NCI-H1436 treated with DMSO at 0.1 percent for 48 hours (cell line): ENCODE results near the gene TBC1D16.
A peak's percentile ranks its signal among the peaks of the same experiment; 100 is the strongest.

Experiments
- DNase-seq: peaks from one replicate; lab custom pipeline; 2025; lab: John Stamatoyannopoulos, UW

The TBC1D16 gene

DNA sequence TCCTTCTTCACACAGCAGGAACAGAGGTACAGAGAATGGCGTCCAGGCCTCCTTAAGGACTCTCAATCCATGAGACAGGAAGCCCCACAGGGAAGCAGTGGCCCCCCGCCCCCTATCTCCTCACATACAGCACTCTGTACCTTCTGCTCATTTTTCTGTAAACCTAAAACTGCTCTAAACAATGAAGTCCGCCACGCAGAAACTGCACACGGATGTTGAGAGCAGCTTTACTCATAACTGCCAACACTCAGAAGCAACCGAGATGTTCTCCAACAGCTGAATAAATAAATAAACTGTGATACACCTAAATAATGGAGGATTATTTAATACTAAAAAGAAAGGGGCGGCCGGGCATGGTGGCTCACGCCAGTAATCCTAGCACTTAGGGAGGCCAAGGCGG lies 9.9 kb downstream of the TBC1D16 start:
- DNase-seq: no peak

GRCh38 chr17:80025140-80025539 lies 10.5 kb downstream of the TBC1D16 start:
- DNase-seq: no peak

- no peak for DNase-seq
Measured at GRCh38 chr17:80024206-80024972, 11.3 kb downstream of the TBC1D16 start.

DNA sequence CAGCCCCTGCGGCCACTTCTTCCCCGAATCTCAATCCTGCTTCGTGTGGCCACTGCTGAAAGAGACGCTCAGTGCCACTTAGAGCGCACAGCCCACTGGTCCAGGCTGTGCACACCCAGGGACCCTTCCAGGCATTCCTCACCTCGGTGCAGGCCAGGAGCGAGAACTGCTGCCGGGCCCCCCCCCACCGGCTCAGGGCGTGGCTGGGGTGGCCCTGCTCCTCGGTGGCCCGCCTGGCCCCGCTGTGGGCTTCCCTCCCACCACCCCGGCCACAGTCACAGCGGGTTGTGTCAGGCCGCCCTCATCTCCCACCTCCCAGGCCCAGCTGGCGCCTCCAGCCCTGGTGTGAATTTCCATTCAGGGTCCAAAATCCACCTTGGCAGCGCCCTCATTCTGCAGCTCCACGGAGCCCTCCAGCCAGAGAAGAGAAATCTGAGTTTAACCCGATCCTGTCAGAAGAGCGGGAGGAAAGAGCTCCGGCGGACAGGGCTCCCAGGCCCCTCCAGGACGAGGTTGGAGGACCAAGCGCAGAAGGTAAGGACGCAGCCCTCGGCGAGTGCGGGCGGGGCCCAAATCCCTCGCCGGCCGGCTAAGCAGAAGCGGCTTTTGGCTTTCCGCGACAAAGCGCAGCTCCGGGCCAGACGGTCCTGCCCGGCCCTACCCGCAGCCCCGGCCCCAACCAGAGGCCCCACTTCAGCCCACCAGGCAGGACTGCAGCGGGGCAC lies 12.0 kb downstream of the TBC1D16 start:
- DNase-seq: no peak

DNA sequence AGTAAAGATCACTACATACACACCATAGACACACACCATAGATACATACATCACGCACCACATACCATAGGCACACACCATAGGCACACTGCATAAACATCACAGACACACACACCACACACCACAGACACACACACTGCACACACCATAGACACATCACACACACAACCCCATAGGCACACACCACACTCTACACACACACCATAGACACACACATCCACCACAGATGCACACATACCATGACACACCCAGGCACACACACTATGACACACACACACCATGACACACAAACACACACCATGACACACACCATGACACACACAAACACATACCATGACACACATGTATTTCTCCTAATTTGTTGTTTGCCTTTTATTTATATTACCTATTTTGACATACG lies 14.1 kb downstream of the TBC1D16 start:
- no peak for DNase-seq

- no peak for DNase-seq
Measured at GRCh38 chr17:80018917-80019651, 16.6 kb downstream of the TBC1D16 start.

DNA sequence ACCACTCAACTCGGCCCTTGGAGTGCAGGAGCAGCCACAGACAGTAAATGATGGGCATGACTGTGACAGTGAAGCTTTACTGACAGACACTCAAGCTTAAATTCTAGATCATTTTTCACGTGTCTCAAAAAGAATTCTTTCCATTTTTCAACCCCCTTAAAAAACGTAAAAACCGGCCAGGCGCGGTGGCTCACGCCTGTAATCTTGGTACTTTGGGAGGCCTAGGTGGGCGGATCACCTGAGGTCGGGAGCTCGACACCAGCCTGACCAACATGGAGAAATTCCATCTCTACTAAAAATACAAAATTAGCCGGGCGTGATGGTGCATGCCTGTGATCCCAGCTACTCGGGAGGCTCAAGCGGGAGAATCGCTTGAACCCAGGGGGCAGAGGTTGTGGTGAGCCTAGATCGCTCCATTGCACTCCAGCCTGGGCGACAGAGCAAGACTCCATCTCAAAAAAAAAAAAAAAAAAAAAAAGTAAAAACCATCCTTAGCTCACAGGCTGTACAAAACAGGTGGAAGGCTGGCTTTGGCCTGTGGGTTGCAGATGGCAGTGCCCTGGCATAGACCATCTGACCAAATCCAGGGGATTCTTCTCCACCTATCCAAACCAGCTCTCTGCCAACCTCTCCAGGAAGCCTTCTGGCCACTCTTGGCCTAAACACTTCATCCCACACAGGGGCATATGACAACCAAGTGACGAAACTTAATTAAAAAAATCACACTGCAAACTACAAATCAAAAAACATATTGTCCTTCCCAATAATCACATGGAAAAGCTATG lies 18.3 kb downstream of the TBC1D16 start:
- DNase-seq: no peak

DNA sequence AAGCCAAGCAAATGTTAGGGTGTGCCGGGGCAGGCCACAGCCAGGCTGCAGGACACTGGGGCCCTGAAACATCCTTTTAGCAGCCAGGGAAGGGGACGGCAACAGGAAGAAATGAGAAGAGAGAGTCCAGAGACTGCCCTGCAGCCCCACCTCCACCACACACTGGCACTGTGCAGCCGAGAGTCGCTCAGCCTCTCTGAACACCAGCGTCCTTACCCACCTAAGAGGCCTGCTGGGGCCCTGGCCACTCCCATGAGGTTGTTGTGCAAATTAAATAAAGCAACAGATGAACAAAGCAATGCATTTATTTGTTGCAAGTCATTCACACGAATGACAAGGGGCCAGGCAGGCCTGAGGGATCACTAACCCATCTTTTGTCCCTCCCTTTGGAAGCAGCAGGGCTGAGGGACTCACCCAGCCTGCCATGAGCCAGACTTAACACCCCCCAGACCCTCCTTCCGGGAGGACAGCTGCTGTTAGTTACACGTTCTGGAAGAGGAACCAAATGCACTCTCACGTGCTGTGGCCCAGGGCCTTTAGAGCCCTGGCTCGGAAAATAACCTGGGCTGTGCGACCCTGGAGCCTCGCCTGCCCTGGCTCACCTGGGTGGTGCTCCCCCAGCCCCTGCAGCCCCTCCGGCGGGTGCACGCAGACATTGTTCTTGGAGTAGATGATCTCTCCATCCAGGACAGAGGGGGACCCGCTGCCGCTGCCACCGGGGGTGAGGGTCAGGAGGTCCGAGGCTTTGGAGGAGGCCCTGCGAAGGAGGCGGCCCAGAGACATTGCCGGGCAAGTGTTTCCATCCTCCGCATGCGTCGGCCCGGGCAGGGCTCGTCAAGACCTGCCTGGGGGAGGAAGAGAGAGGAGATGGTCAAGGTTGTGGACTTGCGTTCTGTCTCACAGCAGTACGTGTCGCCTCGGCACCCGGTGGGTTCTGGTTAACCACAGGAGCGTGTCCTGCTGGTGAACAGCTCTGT lies 22.6 kb downstream of the TBC1D16 start:
- no peak for DNase-seq

DNA sequence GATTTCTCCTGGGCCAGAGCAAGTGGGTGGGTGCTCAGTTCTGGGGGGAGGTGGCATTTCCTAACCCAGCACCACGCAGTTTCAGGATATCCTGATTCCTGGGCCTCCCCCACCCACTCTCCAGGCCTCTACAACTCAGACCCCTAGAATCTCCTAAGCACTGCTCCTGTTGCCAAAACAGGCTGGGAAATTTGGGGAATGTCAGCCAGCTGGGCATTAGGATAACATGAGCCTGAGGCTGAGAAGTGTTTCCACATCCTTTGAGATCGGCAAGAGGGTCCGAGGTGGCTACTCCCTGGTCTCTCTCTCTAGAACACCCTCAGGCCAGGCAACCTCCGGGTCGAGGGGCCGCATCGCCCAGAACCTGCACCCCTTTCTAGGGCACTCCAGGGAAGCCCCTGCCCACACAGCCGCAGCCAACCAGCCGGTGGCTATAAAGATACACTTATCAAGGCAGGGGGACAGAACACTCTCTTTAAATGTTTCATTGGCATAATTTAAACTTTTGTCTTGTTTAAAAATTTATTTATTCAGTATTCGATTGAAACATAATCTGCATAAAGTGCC lies 23.6 kb downstream of the TBC1D16 start:
- DNase-seq: no peak

DNA sequence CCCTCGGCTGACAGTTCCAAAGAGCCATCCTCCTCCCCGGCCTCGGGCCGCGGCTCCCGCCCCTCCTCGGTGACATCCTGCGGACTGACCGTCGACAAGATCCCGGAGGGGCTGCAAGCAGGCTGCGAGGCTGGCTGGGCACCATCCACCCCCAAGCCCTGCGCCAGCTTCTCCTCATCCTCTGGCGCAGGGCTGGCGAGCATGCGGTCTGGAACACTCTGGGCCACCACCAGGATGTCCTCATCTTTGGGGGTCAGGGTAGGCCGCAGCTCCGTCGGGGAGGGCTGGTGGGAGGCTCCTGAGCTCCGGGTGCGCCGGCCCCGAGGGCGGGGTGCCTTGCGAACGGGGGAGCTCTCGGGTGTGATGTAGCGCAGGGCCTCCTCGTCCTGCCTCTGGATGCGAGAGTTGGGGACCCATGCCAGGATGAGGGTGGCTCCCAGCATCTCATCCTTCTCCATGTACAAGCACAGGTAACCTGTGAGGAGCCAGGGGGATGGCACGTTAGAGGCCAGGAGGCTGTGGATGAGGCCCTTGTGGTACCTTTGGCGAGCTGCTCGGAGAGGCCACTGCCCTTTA lies 25.3 kb downstream of the TBC1D16 start:
- DNase-seq: no peak

DNA sequence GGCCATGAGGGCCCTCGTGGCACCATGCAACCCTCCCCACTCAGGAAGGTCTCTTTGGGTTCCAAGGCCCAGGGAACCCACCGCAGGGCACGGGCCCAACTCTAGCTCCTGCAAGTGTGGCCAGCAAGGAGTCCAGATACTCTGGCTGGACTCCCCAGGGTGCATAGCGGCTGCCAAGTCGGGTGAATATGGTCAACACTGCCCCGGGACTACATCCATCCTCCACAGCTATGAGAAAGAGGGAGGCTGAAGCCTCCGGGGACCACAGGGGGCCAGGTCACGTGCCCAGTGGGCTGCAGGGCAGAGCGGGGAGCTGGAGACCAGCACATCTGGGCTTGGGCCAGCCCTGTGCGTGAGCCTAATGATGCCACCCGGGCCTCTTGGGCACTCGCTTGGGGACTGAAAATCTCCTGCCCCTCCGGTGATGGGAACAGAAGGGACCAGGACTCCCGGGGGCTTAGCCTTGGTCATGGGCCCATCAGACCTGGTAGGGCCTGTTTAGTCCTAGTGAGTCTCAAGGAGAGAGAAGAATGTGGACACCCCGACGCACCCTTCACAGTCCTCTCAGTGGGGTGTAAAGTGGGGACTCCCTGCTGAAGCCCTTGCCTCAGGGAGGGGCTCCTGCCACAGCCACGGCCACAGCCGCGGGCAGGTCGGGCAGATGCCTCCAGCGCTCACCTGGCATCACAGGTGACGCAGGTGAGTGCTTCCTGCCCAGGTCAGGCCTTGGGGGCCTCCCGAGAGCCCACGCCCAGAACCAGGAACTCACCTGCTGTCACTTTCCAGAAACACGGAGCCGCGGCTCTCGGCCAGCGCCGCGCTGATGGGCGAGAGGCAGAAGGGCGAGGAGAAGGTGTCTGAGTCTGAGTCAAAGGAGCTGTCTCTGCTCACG lies 26.0 kb downstream of the TBC1D16 start:
- no peak for DNase-seq

- no peak for DNase-seq
Measured at GRCh38 chr17:80008848-80009247, 26.8 kb downstream of the TBC1D16 start.

DNA sequence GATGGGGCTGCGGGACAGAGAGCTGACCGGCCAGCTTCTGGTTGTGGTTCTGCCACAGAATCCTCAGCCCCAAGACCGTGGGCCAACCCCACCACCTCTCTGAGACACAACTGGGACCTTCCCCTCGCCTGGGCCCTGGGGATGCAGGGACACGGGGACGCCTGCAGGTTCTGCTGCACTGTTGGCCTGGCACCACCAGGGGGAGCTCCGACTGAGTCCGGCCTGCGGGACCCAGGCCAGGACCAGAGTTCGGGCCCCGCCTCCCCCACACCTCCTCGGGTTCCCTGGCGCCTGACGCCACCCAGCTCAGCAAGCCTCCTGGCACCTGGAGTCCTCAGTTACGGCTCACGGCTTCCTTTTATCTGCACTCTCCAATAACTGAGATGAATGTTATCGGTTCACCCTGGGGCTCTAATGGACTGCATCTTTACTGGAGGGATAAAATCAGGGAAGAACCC lies 27.3 kb downstream of the TBC1D16 start:
- peak; percentile 43 for DNase-seq

DNA sequence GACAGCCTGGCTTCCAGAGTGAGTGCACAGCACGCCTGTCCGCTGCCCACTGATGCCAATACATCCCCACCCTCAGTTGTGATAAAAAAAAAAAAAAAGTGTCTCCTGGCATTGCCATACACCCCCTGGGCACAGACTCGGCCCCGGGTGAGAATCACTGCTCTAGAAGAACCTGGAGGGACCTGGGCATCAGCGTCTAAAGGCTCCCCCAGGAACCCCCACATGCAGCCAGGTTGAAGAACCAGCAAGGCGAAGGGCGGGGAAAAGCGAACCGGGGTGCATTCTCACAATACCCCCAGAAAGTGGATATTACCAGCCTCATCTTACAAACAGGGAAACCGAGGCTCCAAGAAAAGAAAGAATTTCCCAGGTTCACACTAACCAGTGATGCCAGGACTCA lies 27.7 kb downstream of the TBC1D16 start:
- DNase-seq: no peak

GRCh38 chr17:80006811-80007752 lies 28.6 kb downstream of the TBC1D16 start:
- DNase-seq: no peak

DNA sequence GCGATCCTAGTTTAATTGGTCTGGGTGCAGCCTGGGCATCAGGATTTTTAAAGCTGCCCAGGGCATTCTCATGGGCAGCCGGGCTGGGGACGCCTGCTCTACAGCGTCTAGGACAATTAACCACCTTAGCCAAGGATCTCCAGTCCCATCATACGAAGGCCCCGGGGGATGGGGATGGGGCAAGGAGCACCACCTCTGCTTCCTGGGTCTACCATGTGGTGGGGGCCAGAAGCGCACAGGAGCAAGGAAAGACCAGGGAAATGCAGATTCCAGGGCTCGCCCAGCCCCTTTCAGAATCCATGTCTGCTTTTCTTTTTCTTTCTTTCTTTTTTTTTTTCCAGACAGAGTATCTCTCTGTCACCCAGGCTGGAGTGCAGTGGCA lies 29.3 kb downstream of the TBC1D16 start:
- no peak for DNase-seq

DNA sequence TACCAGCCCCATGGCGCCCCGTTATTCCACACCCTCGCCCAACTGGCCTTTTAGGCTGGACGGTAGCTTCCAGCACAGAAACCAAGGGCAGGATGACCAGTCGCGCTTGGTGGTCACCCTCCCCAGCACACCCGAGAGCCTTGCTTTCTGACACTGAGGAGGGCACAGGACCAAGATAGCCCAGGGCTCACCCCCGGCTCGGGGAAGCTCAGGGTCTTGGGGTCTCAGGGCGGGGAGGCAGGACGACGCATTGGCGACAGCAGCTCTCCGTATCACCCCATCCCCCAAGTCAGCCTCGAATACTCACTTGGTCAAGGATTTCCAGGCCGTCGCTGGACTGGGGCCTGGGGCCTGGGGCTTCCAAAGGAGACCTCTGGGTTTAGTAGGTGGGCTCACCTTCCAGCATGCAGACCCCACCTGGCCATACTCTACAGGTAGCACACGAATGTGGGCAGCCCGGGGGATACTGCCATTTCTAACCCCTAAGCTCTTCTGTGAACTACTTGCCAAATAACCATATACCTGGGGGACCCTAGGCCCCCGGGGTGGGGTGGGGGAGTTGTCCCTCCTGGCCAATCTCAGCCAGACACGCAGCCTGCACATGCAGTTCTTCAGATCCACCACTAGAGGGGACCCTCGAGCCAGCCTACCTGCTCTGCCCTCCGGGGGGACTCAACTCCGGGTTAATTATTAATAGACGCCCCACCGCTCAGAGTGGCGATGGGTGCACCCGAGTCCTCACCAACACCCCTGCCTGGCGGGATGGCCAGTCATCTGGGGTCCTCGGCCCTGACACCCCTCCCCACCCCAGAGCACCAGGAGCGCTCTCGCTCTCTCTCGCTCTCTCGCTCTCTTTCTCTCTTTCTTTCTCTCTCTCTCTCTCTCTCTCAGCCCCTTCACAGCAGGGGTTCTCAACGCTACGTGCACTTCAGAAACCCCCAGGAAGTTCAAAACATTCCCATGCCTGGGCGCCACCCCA lies 30.0 kb downstream of the TBC1D16 start:
- DNase-seq: no peak
